Endothelial cell of umbilical vein (primary cell): ENCODE data around the gene SEMA6A. TPM values are rescaled to one million over a fixed set of nuclear protein-coding genes. Genes with fewer than 3 reads are reported as not detected.

Source experiments
- BruUV-seq: library from RNA; stranded (reverse); fragments of 400-500 nt; replicated peaks from 2 replicates; lab custom pipeline; 2021; lab: Mats Ljungman, UMichigan
- CTCF ChIA-PET: fragments of 300-600, 350-600 bp; sonication (Branson Sonifier 250); formaldehyde crosslinking; loops from one replicate; lab custom pipeline; 2021; ENCODE audit warnings: antibody characterized with exemption, inconsistent platforms; lab: Charles Lee
- POLR2A ChIA-PET: fragments of 300-600, 350-600 bp; sonication (Branson Sonifier 250); formaldehyde crosslinking; loops from one replicate; lab custom pipeline; 2021; ENCODE audit warnings: antibody characterized with exemption, inconsistent platforms; lab: Charles Lee
- DNase-seq: peaks from one replicate; pipeline ENCODE4 v3.0.0-alpha.2; 2011; ENCODE audit warnings: low read depth, low spot score
- FAIRE-seq: peaks from 2 replicates; lab custom pipeline; 2011; peaks lifted over from hg19 to GRCh38; lab: Jason Lieb, UNC
- H2AFZ ChIP-seq: 2 replicates; pipeline ENCODE4 v1.6.0; 2012; ENCODE audit warnings: low read depth, low read length, control low read depth, inconsistent platforms
- H3K27ac ChIP-seq: 2 replicates; pipeline ENCODE4 v1.5.1; 2011; ENCODE audit warnings: low read depth, mild to moderate bottlenecking, control low read depth, low read length, moderate library complexity; ENCODE audit not compliant: insufficient read depth
- H3K27me3 ChIP-seq, 2 experiments: 2 replicates each; pipeline versions ENCODE4 v1.6.0 to v1.6.1; 2011; ENCODE audit warnings: low read length in 2 of 2, mixed read lengths in 1 of 2; ENCODE audit not compliant: control insufficient read depth in 2 of 2, insufficient read depth in 2 of 2
- H3K36me3 ChIP-seq, 2 experiments: 2 replicates in 1 of 2; 3 replicates in 1 of 2; pipeline ENCODE4 v1.5.1; 2011; ENCODE audit warnings: low read length in 2 of 2, mild to moderate bottlenecking in 1 of 2, moderate library complexity in 1 of 2; ENCODE audit not compliant: control insufficient read depth in 2 of 2, insufficient read depth in 2 of 2; ENCODE audit errors: extremely low read depth in 1 of 2
- H3K4me1 ChIP-seq: 3 replicates; pipeline ENCODE4 v1.5.1; 2011; ENCODE audit warnings: mild to moderate bottlenecking, low read length; ENCODE audit not compliant: control insufficient read depth, insufficient read depth; ENCODE audit errors: extremely low read depth
- H3K4me2 ChIP-seq: 2 replicates; pipeline ENCODE4 v1.6.1; 2011; ENCODE audit warnings: low read length, control low read depth, mixed read lengths; ENCODE audit not compliant: insufficient read depth
- H3K4me3 ChIP-seq, 3 experiments: fragments of 200-600 bp in 1 of 3; sonication (generic), shearing (Covaris generic) in 1 of 3; replicated peaks in 1 of 3; 2 replicates each; pipeline ENCODE4 v1.5.1; 2011 to 2016; ENCODE audit warnings: control low read depth in 3 of 3, low read length in 3 of 3, mild to moderate bottlenecking in 2 of 3, inconsistent platforms in 1 of 3, low read depth in 1 of 3, moderate library complexity in 1 of 3; ENCODE audit not compliant: insufficient read depth in 1 of 3
- H3K79me2 ChIP-seq: 2 replicates; pipeline ENCODE4 v1.6.0; 2012; ENCODE audit warnings: low read length, inconsistent platforms; ENCODE audit not compliant: control insufficient read depth, insufficient read depth
- H3K9ac ChIP-seq: replicated peaks from 2 replicates; pipeline ENCODE3; 2011; ENCODE audit warnings: low read length, control low read depth; ENCODE audit not compliant: insufficient read depth; ENCODE audit errors: extremely low read depth
- H3K9me1 ChIP-seq: replicated peaks from 3 replicates; pipeline ENCODE4 v1.6.0; 2011; ENCODE audit warnings: mild to moderate bottlenecking, low read length; ENCODE audit not compliant: control insufficient read depth, insufficient read depth; ENCODE audit errors: extremely low read depth
- H3K9me3 ChIP-seq: replicated peaks from 2 replicates; pipeline ENCODE4 v1.5.1; 2012; ENCODE audit warnings: low read length, inconsistent platforms; ENCODE audit not compliant: control insufficient read depth, insufficient read depth
- H4K20me1 ChIP-seq: replicated peaks from 2 replicates; pipeline ENCODE3; 2011; ENCODE audit warnings: mild to moderate bottlenecking, low read length; ENCODE audit not compliant: control insufficient read depth, insufficient read depth; ENCODE audit errors: extremely low read depth
- EZH2 ChIP-seq: IDR thresholded peaks from 2 replicates; pipeline ENCODE4 v1.6.1; 2012; ENCODE audit warnings: borderline replicate concordance, low read depth, mild to moderate bottlenecking, moderate library complexity, low read length, inconsistent platforms; ENCODE audit not compliant: severe bottlenecking
- FOS ChIP-seq: IDR thresholded peaks from 2 replicates; pipeline ENCODE4 v1.6.1; 2011; ENCODE audit warnings: mild to moderate bottlenecking, low read length, moderate library complexity, borderline replicate concordance; ENCODE audit not compliant: insufficient read depth
- GATA2 ChIP-seq: IDR thresholded peaks from 2 replicates; pipeline ENCODE4 v1.7.0; 2011; ENCODE audit warnings: low read depth, mild to moderate bottlenecking, moderate library complexity, mixed read lengths, low read length; ENCODE audit not compliant: insufficient read length, insufficient read depth
- MAX ChIP-seq: IDR thresholded peaks from 2 replicates; pipeline ENCODE4 v1.6.1; 2011; ENCODE audit not compliant: insufficient read depth, insufficient read length
- MYC ChIP-seq: IDR thresholded peaks from one replicate; pipeline ENCODE4 v1.6.1; 2011; ENCODE audit warnings: mild to moderate bottlenecking, low read depth, low read length
- POLR2A ChIP-seq: IDR thresholded peaks from 2 replicates; pipeline ENCODE4 v1.6.1; 2012; ENCODE audit warnings: low read depth, mild to moderate bottlenecking, control low read depth, low read length
- dilution Hi-C: fragments of 300-500 bp; cut with MboI; formaldehyde crosslinking; loops from one replicate; pipeline ENCODE4 v1.15.0; 2019; ENCODE audit warnings: low sequenced_read_pairs; ENCODE audit not compliant: extremely low pct_ligation_motif_present
- intact Hi-C: fragments of 100-400 bp; cut with micrococcal nuclease; formaldehyde crosslinking; loops from one replicate; pipeline ENCODE4 v1.10.0; 2022
- polyA plus RNA-seq, 4 experiments: library from polyadenylated mRNA; depleted of rRNA in 3 of 4; stranded (reverse) in 3 of 4; unstranded in 1 of 4; fragments of >200 nt; gene quantifications; 2 replicates each; pipeline versions ENCODE4 v1.2.1 to v1.2.3, GENCODE V29; 2011 to 2012; ENCODE audit warnings: missing spikeins in 1 of 4
- total RNA-seq: library from RNA; stranded (reverse); gene quantifications from 2 replicates; pipeline ENCODE4 v1.2.3, GENCODE V29; 2021
- TF ChIP-seq, protein P1 (sequence below), 2 donors: IDR thresholded peaks; 1 replicate in 1 of 2; 2 replicates in 1 of 2; pipeline ENCODE4 v1.5.1; 2011; ENCODE audit warnings: low read length in 2 of 2, mild to moderate bottlenecking in 2 of 2, moderate library complexity in 2 of 2, control low read depth in 1 of 2, inconsistent platforms in 1 of 2, low read depth in 1 of 2; ENCODE audit not compliant: insufficient read depth in 1 of 2; ENCODE audit errors: extremely low read depth in 1 of 2

Gene SEMA6A
- total and polyA plus RNA-seq, 2 donors (not counting 3 experiments of a cell fraction or from before 2014, with no cell fraction given), result 0.43 to 1.5 TPM

DNA sequence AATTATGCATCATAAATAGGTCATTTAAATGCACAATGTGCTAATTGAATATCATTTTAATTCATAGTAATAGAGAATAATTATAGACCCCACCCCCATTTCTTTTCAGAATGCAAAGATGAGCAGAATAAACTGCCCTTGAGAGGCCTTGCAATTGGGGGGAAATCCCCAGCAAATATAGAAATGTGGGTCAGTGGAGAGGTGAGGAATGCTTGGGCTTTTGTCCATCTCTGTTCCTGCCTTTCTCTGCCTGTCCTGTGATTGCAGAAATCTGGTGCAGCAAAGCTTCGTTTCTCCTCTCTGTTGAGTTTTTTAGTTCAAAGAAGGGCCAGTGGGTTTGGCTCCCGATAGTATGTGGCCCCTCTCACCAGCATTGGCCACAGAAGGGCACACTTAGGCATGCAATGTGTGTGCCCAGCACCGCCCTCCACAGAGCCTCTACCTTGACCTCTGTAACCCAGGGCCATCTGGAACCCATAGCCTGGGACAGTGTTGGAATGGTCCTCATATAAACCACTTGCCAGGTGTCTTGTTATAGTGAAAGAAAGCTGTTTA lies 164.2 kb downstream of the SEMA6A start:
- BruUV-seq, result no TSS peak
- no peaks in the 10 kb centered on the region for H3K4me1 ChIP-seq
- no peak overlapping the region for H2AFZ ChIP-seq
- no peaks in the 10 kb centered on the region for H3K36me3 ChIP-seq
- no peak overlapping the region for H3K27ac ChIP-seq
- H3K27me3 ChIP-seq, result no peaks in the 10 kb centered on the region
- dilution Hi-C loops, result no loop called here
- no peaks in the 10 kb centered on the region for H4K20me1 ChIP-seq
- TF ChIP-seq MYC (no peak), GATA2 (no peak), FOS (no peak)
- H3K4me2 ChIP-seq, result no peak overlapping the region
- H3K9me1 ChIP-seq, result no peaks in the 10 kb centered on the region
- H3K79me2 ChIP-seq, result no peaks in the 10 kb centered on the region
- ChIA-PET POLR2A (no interaction called here), CTCF (interaction anchor here (0.6 to 1.3 kb wide), 2 partner anchors 9 to 14 kb away, joined by 3 to 4 read pairs; no protein-coding TSS in a partner anchor)
- H3K9me3 ChIP-seq, result no peaks in the 10 kb centered on the region
- no peak for DNase-seq
- intact Hi-C loops, result no loop called here
- H3K9ac ChIP-seq, result no peak overlapping the region
- no peak for FAIRE-seq
- no peak overlapping the region for H3K4me3 ChIP-seq

GRCh38 chr5:116409591-116410296 lies 164.9 kb downstream of the SEMA6A start:
- DNase-seq (no peak), FAIRE-seq (no peak)
- Histone ChIP-seq H3K4me3 (no peak overlapping the region), H3K79me2 (no peaks in the 10 kb centered on the region), H3K4me1 (no peaks in the 10 kb centered on the region), H3K36me3 (no peaks in the 10 kb centered on the region), H3K4me2 (no peak overlapping the region), H3K9me1 (no peaks in the 10 kb centered on the region), H3K9me3 (no peaks in the 10 kb centered on the region), H2AFZ (no peak overlapping the region), H3K27ac (no peak overlapping the region), H4K20me1 (no peaks in the 10 kb centered on the region), H3K27me3 (no peaks in the 10 kb centered on the region), H3K9ac (no peak overlapping the region)
- intact Hi-C loops (no loop called here), dilution Hi-C loops (no loop called here)
- ChIA-PET CTCF (interaction anchor here (0.6 to 1.3 kb wide), 2 partner anchors 9 to 14 kb away, joined by 3 to 4 read pairs; no protein-coding TSS in a partner anchor), POLR2A (no interaction called here)
- BruUV-seq, result no TSS peak
- TF ChIP-seq FOS, result no peak
- TF ChIP-seq, protein P1, sequence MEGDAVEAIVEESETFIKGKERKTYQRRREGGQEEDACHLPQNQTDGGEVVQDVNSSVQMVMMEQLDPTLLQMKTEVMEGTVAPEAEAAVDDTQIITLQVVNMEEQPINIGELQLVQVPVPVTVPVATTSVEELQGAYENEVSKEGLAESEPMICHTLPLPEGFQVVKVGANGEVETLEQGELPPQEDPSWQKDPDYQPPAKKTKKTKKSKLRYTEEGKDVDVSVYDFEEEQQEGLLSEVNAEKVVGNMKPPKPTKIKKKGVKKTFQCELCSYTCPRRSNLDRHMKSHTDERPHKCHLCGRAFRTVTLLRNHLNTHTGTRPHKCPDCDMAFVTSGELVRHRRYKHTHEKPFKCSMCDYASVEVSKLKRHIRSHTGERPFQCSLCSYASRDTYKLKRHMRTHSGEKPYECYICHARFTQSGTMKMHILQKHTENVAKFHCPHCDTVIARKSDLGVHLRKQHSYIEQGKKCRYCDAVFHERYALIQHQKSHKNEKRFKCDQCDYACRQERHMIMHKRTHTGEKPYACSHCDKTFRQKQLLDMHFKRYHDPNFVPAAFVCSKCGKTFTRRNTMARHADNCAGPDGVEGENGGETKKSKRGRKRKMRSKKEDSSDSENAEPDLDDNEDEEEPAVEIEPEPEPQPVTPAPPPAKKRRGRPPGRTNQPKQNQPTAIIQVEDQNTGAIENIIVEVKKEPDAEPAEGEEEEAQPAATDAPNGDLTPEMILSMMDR (IDR thresholded peaks at IDR 0.05; ENCODE audit: extremely low read depth in 1 of 2, insufficient read depth in 1 of 2, low read depth in 1 of 2, low read length in 2 of 2), result no peak
- no peak for TF ChIP-seq MYC
- no peak for TF ChIP-seq MAX
- TF ChIP-seq EZH2, result no peak
- no peak for TF ChIP-seq POLR2A
